ENCODE data around the gene MRPS24.
"Not testable (repeated sequence)": the region's sequence is repeated elsewhere in the genome, so short reads cannot be mapped to it uniquely, and the experiment has no call there.

The MRPS24 gene

DNA sequence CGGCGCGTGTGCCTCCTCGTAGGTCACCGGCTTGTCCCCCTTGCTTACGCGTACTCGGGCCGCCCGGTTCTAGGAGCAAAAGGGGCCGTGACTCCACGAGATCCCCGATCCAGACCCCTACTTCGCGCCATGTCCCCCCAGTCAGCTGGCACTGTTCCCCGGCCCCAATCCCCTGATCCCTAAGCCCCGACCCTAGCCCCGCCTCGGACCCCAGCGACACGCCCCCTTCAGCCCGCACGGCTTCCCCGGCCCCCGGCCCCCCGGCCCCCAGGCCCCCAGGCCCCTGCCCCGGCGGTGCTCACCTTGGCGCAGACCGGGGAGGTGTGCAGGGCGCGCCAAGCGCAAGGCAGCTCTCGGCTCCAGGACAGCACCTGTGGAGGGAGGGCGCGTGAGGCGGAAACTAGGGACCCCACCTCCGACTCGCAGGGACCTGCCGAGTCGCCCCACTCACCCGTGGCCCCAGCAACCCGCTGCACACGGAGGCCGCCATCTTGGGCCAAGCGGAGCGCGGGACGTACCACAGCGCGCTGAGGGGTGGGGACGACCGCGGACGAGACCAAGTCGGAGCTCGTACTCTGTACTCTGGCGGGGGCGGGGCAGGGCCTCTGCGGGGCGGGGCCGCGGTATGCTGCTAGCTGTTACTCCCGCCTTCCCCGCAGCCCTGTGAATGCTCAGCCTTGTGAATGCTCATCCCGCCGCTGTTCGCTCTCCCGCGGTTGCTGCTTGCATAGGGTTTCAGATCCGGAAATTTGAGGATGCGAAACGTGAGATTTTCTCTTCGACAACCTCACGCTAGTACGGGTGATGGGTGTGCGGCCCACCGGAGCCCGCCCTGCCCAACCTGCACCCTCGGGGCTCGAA, at the start of gene MRPS24:
TSS of gene MRPS24 (minus strand) at position 512 of the 861 bp plus-strand sequence. CDS start at position 490, 22 bp downstream.
- peak within 1 kb of the TSS; percentile 84 to 86 for H3K27ac ChIP-seq (ENCODE audit: low read depth in 2 of 2, low read length in 2 of 2)
- H3K27me3 ChIP-seq (ENCODE audit: control insufficient read depth in 2 of 2, insufficient read depth in 2 of 2, low read length in 2 of 2): no peaks in the 10 kb centered on the region
- peak within 1 kb of the TSS; percentile 82 to 90 for H3K4me3 ChIP-seq (ENCODE audit: low read length in 2 of 2)
- H3K9me3 ChIP-seq (ENCODE audit: control insufficient read depth in 2 of 2, low read length in 2 of 2): no peaks in the 10 kb centered on the region
- peaks cover 13 to 16% of the 10 kb centered on the region in 2 donors for H3K36me3 ChIP-seq (ENCODE audit: control insufficient read depth in 2 of 2, insufficient read depth in 2 of 2, low read length in 2 of 2)
- peaks cover 22 to 25% of the 10 kb centered on the region in 2 donors for H3K4me1 ChIP-seq (ENCODE audit: control insufficient read depth in 2 of 2, insufficient read depth in 2 of 2, low read length in 2 of 2)
- H3K9ac ChIP-seq (ENCODE audit: low read depth in 1 of 2, low read length in 2 of 2): peak within 1 kb of the TSS; percentile 69 to 75

DNA sequence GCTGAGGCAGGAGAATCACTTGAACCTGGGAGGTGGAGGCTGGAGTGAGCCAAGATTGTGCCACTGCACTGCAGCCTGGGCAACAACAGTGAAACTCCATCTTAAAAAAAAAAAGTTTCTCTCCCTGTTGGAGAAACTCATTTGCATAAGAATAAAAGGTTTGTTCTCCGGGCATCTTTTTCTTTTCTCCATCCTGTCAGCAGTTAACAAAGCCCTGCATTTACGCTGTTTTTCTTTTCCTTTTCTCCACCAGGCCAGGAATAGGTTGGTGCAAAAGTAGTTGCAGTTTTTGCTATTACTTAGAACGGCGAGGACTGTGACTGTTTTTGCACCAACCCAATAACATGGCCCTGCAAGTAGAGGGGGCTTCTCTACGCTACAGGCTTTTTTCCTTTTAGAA, 46.6 kb upstream of the MRPS24 start:
- Histone ChIP-seq H3K9me3 (ENCODE audit: control insufficient read depth in 2 of 2, low read length in 2 of 2) (no peaks in the 10 kb centered on the region), H3K9ac (ENCODE audit: low read depth in 1 of 2, low read length in 2 of 2) (no peak overlapping the region), H3K4me1 (ENCODE audit: control insufficient read depth in 2 of 2, insufficient read depth in 2 of 2, low read length in 2 of 2) (no peaks in the 10 kb centered on the region), H3K27ac (ENCODE audit: low read depth in 2 of 2, low read length in 2 of 2) (no peak overlapping the region), H3K36me3 (ENCODE audit: control insufficient read depth in 2 of 2, insufficient read depth in 2 of 2, low read length in 2 of 2) (peaks cover 0 to 3% of the 10 kb centered on the region in 2 donors), H3K4me3 (ENCODE audit: low read length in 2 of 2) (no peak overlapping the region), H3K27me3 (ENCODE audit: control insufficient read depth in 2 of 2, insufficient read depth in 2 of 2, low read length in 2 of 2) (no peaks in the 10 kb centered on the region)

DNA sequence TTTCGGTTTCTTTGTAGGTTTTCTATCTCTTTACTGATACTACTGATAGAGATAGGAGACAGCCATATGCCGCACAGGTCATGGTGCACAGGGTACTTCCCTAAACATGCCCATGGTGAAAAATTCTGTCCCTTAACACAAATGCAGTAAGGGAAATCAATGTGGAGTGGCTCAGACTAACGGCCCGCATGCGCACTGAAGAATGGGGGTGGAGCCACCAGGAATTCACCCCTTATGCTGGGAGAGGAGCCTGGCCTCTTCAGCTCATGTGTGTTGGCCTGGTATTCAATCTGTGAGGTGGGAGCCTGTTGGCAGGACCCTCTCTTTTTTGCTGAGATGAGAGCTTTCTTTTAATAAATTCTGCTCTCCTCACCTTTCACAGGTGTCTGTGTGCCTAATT, 45.5 kb upstream of the MRPS24 start:
- Histone ChIP-seq H3K27me3 (ENCODE audit: control insufficient read depth in 2 of 2, insufficient read depth in 2 of 2, low read length in 2 of 2) (no peaks in the 10 kb centered on the region), H3K9ac (ENCODE audit: low read depth in 1 of 2, low read length in 2 of 2) (no peak overlapping the region), H3K4me1 (ENCODE audit: control insufficient read depth in 2 of 2, insufficient read depth in 2 of 2, low read length in 2 of 2) (no peaks in the 10 kb centered on the region), H3K36me3 (ENCODE audit: control insufficient read depth in 2 of 2, insufficient read depth in 2 of 2, low read length in 2 of 2) (peaks cover 0 to 3% of the 10 kb centered on the region in 2 donors), H3K9me3 (ENCODE audit: control insufficient read depth in 2 of 2, low read length in 2 of 2) (no peaks in the 10 kb centered on the region), H3K27ac (ENCODE audit: low read depth in 2 of 2, low read length in 2 of 2) (no peak overlapping the region), H3K4me3 (ENCODE audit: low read length in 2 of 2) (no peak overlapping the region)

DNA sequence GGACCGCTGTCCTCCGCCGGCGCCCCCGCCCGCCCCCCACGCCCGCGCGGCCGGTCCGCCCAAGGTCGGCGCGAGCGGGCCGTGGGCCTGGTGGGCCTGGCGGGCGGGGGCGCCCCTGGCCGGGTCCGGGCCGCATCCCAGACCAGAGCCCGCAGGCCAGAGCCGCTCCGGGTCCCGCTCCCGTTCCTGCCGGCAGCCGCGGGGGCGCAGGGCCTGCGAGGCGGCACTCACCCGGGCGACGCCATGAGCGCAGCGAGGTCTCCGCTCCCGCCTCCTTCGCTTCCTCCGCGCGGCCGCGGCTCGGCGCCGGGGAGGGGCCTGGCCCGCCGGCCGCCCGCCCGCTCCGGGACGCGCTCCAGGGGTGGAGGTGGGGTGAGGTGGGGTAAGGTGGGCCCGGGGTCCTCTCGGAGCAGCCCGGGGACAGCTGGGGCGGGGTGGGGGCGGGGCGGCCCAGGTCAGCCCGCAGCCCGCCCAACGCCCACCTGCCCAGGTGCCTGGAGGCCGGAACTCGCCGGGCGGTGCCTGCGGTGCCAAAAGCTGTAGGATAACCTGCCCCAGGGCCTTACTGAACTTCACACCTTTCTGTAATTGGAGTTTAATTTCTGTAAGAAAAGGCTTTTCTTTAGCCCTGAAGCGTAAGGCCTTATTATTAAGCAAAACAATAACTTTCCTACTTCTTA, 37.2 kb upstream of the MRPS24 start, which contains the start of gene URGCP:
TSS of gene URGCP (minus strand) at position 266 of the 680 bp plus-strand sequence. CDS start at position 245, 21 bp downstream.
- H3K27me3 ChIP-seq (ENCODE audit: control insufficient read depth in 2 of 2, insufficient read depth in 2 of 2, low read length in 2 of 2): no peaks in the 10 kb centered on the region
- H3K27ac ChIP-seq (ENCODE audit: low read depth in 2 of 2, low read length in 2 of 2): peak within 1 kb of the TSS; percentile 84 to 88
- no peaks in the 10 kb centered on the region for H3K9me3 ChIP-seq (ENCODE audit: control insufficient read depth in 2 of 2, low read length in 2 of 2)
- peak within 1 kb of the TSS; percentile 90 for H3K9ac ChIP-seq (ENCODE audit: low read depth in 1 of 2, low read length in 2 of 2)
- peak within 1 kb of the TSS; percentile 88 to 91 for H3K4me3 ChIP-seq (ENCODE audit: low read length in 2 of 2)
- peaks cover 0 to 2% of the 10 kb centered on the region in 2 donors for H3K36me3 ChIP-seq (ENCODE audit: control insufficient read depth in 2 of 2, insufficient read depth in 2 of 2, low read length in 2 of 2)
- H3K4me1 ChIP-seq (ENCODE audit: control insufficient read depth in 2 of 2, insufficient read depth in 2 of 2, low read length in 2 of 2): peaks cover 12 to 24% of the 10 kb centered on the region in 2 donors

DNA sequence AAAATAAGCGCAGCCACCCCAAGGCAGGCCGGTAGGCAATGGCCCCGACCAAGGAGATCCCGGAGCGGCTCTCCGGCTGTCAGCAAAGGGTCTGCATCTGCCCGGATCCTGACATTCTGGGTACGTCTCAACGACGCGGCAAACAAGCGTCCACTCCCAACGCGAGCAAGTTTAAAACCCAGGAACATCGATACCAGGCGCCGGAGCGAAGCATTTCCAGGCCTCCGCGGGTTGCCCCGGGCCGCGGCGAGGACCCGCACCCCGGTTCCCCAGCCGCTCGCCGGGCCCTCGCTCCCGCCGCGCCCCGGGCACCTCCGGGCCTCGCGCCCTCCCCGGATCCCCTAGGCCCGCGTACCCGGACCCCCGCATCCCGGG, 36.6 kb upstream of the MRPS24 start:
- Histone ChIP-seq H3K9me3 (ENCODE audit: control insufficient read depth in 2 of 2, low read length in 2 of 2) (no peaks in the 10 kb centered on the region), H3K27ac (ENCODE audit: low read depth in 2 of 2, low read length in 2 of 2) (peak overlapping the region; percentile 84 to 88), H3K4me3 (ENCODE audit: low read length in 2 of 2) (peak overlapping the region; percentile 88 to 91), H3K36me3 (ENCODE audit: control insufficient read depth in 2 of 2, insufficient read depth in 2 of 2, low read length in 2 of 2) (peaks cover 2 to 3% of the 10 kb centered on the region in 2 donors), H3K9ac (ENCODE audit: low read depth in 1 of 2, low read length in 2 of 2) (peak overlapping the region; percentile 90), H3K4me1 (ENCODE audit: control insufficient read depth in 2 of 2, insufficient read depth in 2 of 2, low read length in 2 of 2) (peaks cover 12 to 24% of the 10 kb centered on the region in 2 donors), H3K27me3 (ENCODE audit: control insufficient read depth in 2 of 2, insufficient read depth in 2 of 2, low read length in 2 of 2) (no peaks in the 10 kb centered on the region)

DNA sequence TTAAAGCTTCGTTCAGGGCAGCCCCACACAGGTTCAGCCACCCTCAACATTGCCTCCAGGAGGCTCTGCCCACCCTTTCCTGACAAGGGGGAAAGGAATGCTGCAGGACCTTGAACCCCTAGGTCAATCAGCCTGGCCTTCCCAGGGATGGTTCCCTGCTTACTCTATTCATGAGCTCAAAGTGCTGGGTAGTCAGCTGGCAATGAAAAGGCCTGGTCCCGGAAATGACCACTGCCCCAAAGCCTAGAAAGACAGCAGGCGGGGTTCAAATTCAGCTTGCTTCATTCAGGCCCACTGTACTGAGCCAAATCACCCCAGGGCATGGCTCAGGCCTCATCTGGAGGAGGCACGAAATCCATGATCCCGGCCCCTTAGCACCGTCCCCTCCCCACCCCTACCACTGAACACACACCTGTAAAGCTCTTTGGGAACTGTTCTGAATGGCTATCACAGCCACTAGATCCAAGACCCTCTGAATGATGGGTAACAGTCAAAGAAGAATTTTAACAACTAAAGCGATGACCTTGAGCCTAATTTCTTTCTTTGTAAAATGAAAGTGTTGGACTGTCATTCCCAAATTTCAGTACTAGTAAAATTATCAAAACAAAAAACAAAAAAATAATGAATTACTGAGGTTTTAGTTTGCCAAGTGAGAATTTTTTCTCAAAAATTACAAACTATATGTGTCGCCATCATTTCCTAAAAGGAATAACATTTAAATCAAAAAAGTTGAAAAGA, 36.1 kb upstream of the MRPS24 start:
- peak overlapping the region; percentile 84 to 88 for H3K27ac ChIP-seq (ENCODE audit: low read depth in 2 of 2, low read length in 2 of 2)
- peak overlapping the region; percentile 90 for H3K9ac ChIP-seq (ENCODE audit: low read depth in 1 of 2, low read length in 2 of 2)
- peaks cover 12 to 24% of the 10 kb centered on the region in 2 donors for H3K4me1 ChIP-seq (ENCODE audit: control insufficient read depth in 2 of 2, insufficient read depth in 2 of 2, low read length in 2 of 2)

DNA sequence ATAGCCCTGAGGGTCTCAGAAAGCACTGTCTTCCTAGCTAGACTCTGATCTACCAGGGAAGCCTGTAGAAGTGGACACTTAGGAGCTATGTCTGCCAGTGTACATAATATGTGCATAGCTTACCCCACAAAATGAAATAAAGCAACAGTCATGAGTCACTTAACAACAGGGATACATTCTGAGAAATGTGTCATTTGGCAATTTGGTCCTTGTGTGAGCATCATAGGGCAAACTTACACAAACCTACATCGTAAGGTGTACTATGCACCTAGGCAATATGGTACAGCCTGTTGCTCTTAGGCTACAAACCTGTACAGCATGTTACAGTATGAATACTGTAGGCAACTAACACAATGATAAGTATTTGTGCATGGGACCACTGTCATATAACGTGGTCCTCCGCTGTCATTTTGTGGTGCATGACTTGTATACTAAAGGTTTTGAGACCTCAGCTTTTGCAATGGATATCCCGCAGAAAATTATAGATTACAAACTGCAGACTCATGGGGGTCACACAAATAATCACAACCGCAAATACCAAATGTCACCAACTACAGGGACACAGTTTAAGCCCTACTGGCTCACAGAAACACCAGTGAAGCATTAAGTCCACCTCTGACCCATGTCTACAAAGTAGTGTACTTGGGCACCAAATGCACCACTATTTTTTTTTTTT, 35.4 kb upstream of the MRPS24 start:
- H3K27ac ChIP-seq (ENCODE audit: low read depth in 2 of 2, low read length in 2 of 2): peak overlapping the region; percentile 6 to 84
- H3K4me1 ChIP-seq (ENCODE audit: control insufficient read depth in 2 of 2, insufficient read depth in 2 of 2, low read length in 2 of 2): peaks cover 12 to 24% of the 10 kb centered on the region in 2 donors
- no peak overlapping the region for H3K9ac ChIP-seq (ENCODE audit: low read depth in 1 of 2, low read length in 2 of 2)
- H3K27me3 ChIP-seq (ENCODE audit: control insufficient read depth in 2 of 2, insufficient read depth in 2 of 2, low read length in 2 of 2): no peaks in the 10 kb centered on the region
- peaks cover 2 to 3% of the 10 kb centered on the region in 2 donors for H3K36me3 ChIP-seq (ENCODE audit: control insufficient read depth in 2 of 2, insufficient read depth in 2 of 2, low read length in 2 of 2)
- peak overlapping the region in 1 of 2 donors; percentile 91 for H3K4me3 ChIP-seq (ENCODE audit: low read length in 2 of 2)
- no peaks in the 10 kb centered on the region for H3K9me3 ChIP-seq (ENCODE audit: control insufficient read depth in 2 of 2, low read length in 2 of 2)

More for the DNA sequence above, 36.1 kb upstream of the MRPS24 start:
- Histone ChIP-seq H3K4me3 (ENCODE audit: low read length in 2 of 2) (peak overlapping the region; percentile 88 to 91), H3K36me3 (ENCODE audit: control insufficient read depth in 2 of 2, insufficient read depth in 2 of 2, low read length in 2 of 2) (peaks cover 2 to 3% of the 10 kb centered on the region in 2 donors), H3K27me3 (ENCODE audit: control insufficient read depth in 2 of 2, insufficient read depth in 2 of 2, low read length in 2 of 2) (no peaks in the 10 kb centered on the region), H3K9me3 (ENCODE audit: control insufficient read depth in 2 of 2, low read length in 2 of 2) (no peaks in the 10 kb centered on the region)

DNA sequence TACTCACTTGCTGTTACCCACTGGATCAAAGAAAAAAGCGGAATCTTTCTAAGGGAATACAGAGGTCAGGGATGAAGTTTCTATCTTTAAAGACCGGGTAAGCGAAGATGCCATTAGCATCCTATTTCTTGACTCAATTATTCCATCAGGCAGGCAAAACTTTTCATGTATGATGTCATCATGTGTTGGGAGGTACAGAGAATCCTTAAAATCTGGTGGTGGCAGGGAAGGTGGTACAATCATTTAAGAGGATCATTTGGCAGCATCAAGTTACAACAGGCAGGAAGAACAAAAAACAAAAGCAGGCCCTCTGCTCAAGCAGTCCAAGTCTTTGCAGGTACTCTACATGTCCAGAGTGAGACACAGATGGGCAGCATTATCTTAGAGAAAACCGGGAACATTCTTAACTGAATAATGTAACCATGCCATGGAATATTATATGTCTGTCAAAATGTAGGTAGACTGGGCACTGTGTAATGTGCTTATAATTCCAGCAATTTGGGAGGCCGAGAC, 33.3 kb upstream of the MRPS24 start:
- Histone ChIP-seq H3K9ac (ENCODE audit: low read depth in 1 of 2, low read length in 2 of 2) (no peak overlapping the region), H3K4me1 (ENCODE audit: control insufficient read depth in 2 of 2, insufficient read depth in 2 of 2, low read length in 2 of 2) (peaks cover 12 to 24% of the 10 kb centered on the region in 2 donors), H3K27ac (ENCODE audit: low read depth in 2 of 2, low read length in 2 of 2) (no peak overlapping the region), H3K4me3 (ENCODE audit: low read length in 2 of 2) (no peak overlapping the region), H3K27me3 (ENCODE audit: control insufficient read depth in 2 of 2, insufficient read depth in 2 of 2, low read length in 2 of 2) (no peaks in the 10 kb centered on the region), H3K36me3 (ENCODE audit: control insufficient read depth in 2 of 2, insufficient read depth in 2 of 2, low read length in 2 of 2) (peaks cover 3 to 6% of the 10 kb centered on the region in 2 donors), H3K9me3 (ENCODE audit: control insufficient read depth in 2 of 2, low read length in 2 of 2) (no peaks in the 10 kb centered on the region)

DNA sequence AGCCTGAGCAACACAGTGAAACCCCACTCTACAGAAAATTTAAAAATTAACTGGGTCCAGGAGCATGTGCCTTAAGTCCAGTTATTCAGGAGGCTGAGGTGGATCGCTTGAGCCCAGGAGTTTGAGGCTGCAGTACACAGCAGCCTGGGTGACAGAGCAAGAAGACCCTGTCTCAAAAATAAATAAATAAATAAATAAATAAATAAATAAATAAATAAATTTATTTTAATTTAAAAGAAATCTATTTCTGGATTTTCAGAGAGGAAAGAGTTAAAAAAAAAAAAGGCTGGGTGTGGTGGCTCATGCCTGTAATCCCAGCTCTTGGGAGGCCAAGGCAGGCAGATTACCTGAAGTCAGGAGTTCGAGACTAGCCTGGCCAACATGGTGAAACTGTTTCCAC, 29.3 kb upstream of the MRPS24 start:
- not testable (repeated sequence) for H3K9me3 ChIP-seq (ENCODE audit: control insufficient read depth in 2 of 2, low read length in 2 of 2); H3K4me3 ChIP-seq (ENCODE audit: low read length in 2 of 2); H3K4me1 ChIP-seq (ENCODE audit: control insufficient read depth in 2 of 2, insufficient read depth in 2 of 2, low read length in 2 of 2); H3K9ac ChIP-seq (ENCODE audit: low read depth in 1 of 2, low read length in 2 of 2); H3K27me3 ChIP-seq (ENCODE audit: control insufficient read depth in 2 of 2, insufficient read depth in 2 of 2, low read length in 2 of 2); H3K27ac ChIP-seq (ENCODE audit: low read depth in 2 of 2, low read length in 2 of 2); H3K36me3 ChIP-seq (ENCODE audit: control insufficient read depth in 2 of 2, insufficient read depth in 2 of 2, low read length in 2 of 2)

All from mucosa of rectum (tissue), 2 donors.